Stomach (tissue), 9 donors: Measurements from ENCODE around the gene SPATA6L. TPM values are rescaled to one million over a fixed set of nuclear protein-coding genes. Genes with fewer than 3 reads are reported as not detected.

Source experiments
- DNase-seq, 2 donors: peaks; one replicate each; pipeline versions ENCODE4 v3.0.0 to v3.0.0-alpha.2; 2013 to 2019
- H3K27ac ChIP-seq, 5 donors: fragments of 200-600 bp in 4 of 5; sonication (generic) in 4 of 5; one replicate each; pipeline ENCODE4 v1.5.1; 2013 to 2019; ENCODE audit warnings: mild to moderate bottlenecking in 1 of 5, moderate library complexity in 1 of 5
- H3K27me3 ChIP-seq, 3 donors: fragments of 200-600 bp; sonication (generic); one replicate each; pipeline ENCODE4 v1.5.1; 2017 to 2019; ENCODE audit warnings: mixed run types in 1 of 3
- H3K36me3 ChIP-seq, 4 donors: fragments of 200-600 bp; sonication (generic); 1 replicate in 3 of 4; 2 replicates in 1 of 4; pipeline ENCODE4 v1.5.1; 2016 to 2019
- H3K4me1 ChIP-seq, 4 donors: fragments of 200-600 bp; sonication (generic); one replicate each; pipeline ENCODE4 v1.5.1; 2016 to 2019
- H3K4me3 ChIP-seq, 4 donors: fragments of 200-600 bp; sonication (generic) in 3 of 4; one replicate each; pipeline ENCODE4 v1.5.1; 2016 to 2019; ENCODE audit warnings: mild to moderate bottlenecking in 1 of 4
- H3K9me3 ChIP-seq, 4 donors: fragments of 200-600 bp; sonication (generic); one replicate each; pipeline ENCODE4 v1.5.1; 2016 to 2019
- CTCF ChIP-seq, 7 experiments: fragments of 450-650 bp in 4 of 7; fragments of 200-600 bp in 3 of 7; sonication (generic) in 3 of 7; IDR thresholded peaks; one replicate each; pipeline ENCODE4 v1.5.1; 2016 to 2019; ENCODE audit warnings: antibody characterized with exemption in 7 of 7, control low read depth in 2 of 7, mild to moderate bottlenecking in 1 of 7
- EP300 ChIP-seq: sonication (generic); formaldehyde crosslinking; IDR thresholded peaks from one replicate; pipeline ENCODE4 v1.6.1; 2017; ENCODE audit warnings: antibody characterized with exemption
- POLR2A ChIP-seq, 4 donors: fragments of 450-650 bp; IDR thresholded peaks; one replicate each; pipeline ENCODE4 v1.6.1; 2016; ENCODE audit warnings: antibody characterized with exemption in 4 of 4, control low read depth in 2 of 4, mild to moderate bottlenecking in 1 of 4, moderate library complexity in 1 of 4
- POLR2AphosphoS5 ChIP-seq, 3 donors: sonication (generic); formaldehyde crosslinking; IDR thresholded peaks; one replicate each; pipeline ENCODE4 v1.6.1; 2016; ENCODE audit warnings: antibody characterized with exemption in 3 of 3
- WGBS, 5 donors: extraction: QIAGEN DNeasy Blood & Tissue Kit in 3 of 5; methylation state at CpG; one replicate each; pipeline versions ENCODE4 v1.1.5 to v1.1.7; 2013 to 2018; 5-methylcytosine and 5-hydroxymethylcytosine counted together
- intact Hi-C: fragments of 100-400 bp; cut with DNase I; formaldehyde crosslinking; loops from one replicate; pipeline ENCODE4 v1.15.1; 2023; ENCODE audit warnings: low total_unique reads
- polyA plus RNA-seq, 3 donors: library from polyadenylated mRNA; stranded (reverse); fragments of 200-250 nt; gene quantifications; one replicate each; pipeline ENCODE4 v1.2.3, GENCODE V29; 2013
- total RNA-seq, 5 donors: library from RNA; depleted of rRNA; stranded (reverse); fragments of >200 nt; gene quantifications; one replicate each; pipeline versions ENCODE4 v1.1.0 to v1.2.3, GENCODE V29; 2014 to 2016
- donor health status: healthy with polysubstance abuse.
- donor health status: Bipolar disorder and iron deficiency.
- donor health status: healthy.

The SPATA6L gene
- total and polyA plus RNA-seq, 8 donors, result 2.3 to 32.7 (median 5.4) TPM

GRCh38 chr9:4581035-4581760 is 85.1 kb downstream of the SPATA6L start:
- no peaks in the 10 kb centered on the region for H3K4me1 ChIP-seq
- no peak overlapping the region for H3K27ac ChIP-seq
- 83 to 91% (median 84%) methylated on average over 2 of the region's 2 CpGs for WGBS, 5 donors
- no peaks in the 10 kb centered on the region for H3K27me3 ChIP-seq
- no peak overlapping the region for H3K4me3 ChIP-seq
- DNase-seq, result no peak
- TF ChIP-seq EP300, result no peak
- no peak for TF ChIP-seq POLR2AphosphoS5 (IDR thresholded peaks at IDR 0.05)
- no peak for TF ChIP-seq CTCF (IDR thresholded peaks at IDR 0.05)
- TF ChIP-seq POLR2A (IDR thresholded peaks at IDR 0.05), result no peak
- H3K36me3 ChIP-seq, result peaks cover 0 to 37% (median 24%) of the 10 kb centered on the region in 4 donors
- no peaks in the 10 kb centered on the region for H3K9me3 ChIP-seq
- intact Hi-C loops, result no loop called here

- DNase-seq, result no peak
- WGBS, 5 donors, result 76 to 89% (median 81%) methylated on average over 2 of the region's 2 CpGs
- intact Hi-C loops, result no loop called here
Observed at GRCh38 chr9:4579001-4579400, 87.3 kb downstream of the SPATA6L start.

GRCh38 chr9:4576448-4576847 is 89.8 kb downstream of the SPATA6L start:
- no peak for DNase-seq
- no peak overlapping the region for H3K4me3 ChIP-seq
- no peak overlapping the region for H3K27ac ChIP-seq
- intact Hi-C loops, result no loop called here
- H3K4me1 ChIP-seq, result no peaks in the 10 kb centered on the region
- TF ChIP-seq EP300, result no peak
- 84 to 96% (median 95%) methylated on average over 8 of the region's 8 CpGs for WGBS, 5 donors
- peaks cover 0 to 26% (median 16%) of the 10 kb centered on the region in 4 donors for H3K36me3 ChIP-seq
- H3K9me3 ChIP-seq, result no peaks in the 10 kb centered on the region
- no peaks in the 10 kb centered on the region for H3K27me3 ChIP-seq

More at GRCh38 chr9:4579001-4579400, 87.3 kb downstream of the SPATA6L start:
- Histone ChIP-seq H3K36me3 (peaks cover 0 to 30% (median 18%) of the 10 kb centered on the region in 4 donors), H3K4me3 (no peak overlapping the region), H3K27ac (no peak overlapping the region), H3K27me3 (no peaks in the 10 kb centered on the region), H3K4me1 (no peaks in the 10 kb centered on the region), H3K9me3 (no peaks in the 10 kb centered on the region)
- TF ChIP-seq POLR2A (IDR thresholded peaks at IDR 0.05), result no peak
- TF ChIP-seq POLR2AphosphoS5 (IDR thresholded peaks at IDR 0.05), result no peak
- TF ChIP-seq CTCF (IDR thresholded peaks at IDR 0.05), result no peak
- no peak for TF ChIP-seq EP300

GRCh38 chr9:4575997-4576396 is 90.3 kb downstream of the SPATA6L start:
- Histone ChIP-seq H3K36me3 (peaks cover 0 to 26% (median 16%) of the 10 kb centered on the region in 4 donors), H3K27ac (no peak overlapping the region), H3K4me3 (no peak overlapping the region), H3K9me3 (no peaks in the 10 kb centered on the region), H3K4me1 (no peaks in the 10 kb centered on the region), H3K27me3 (no peaks in the 10 kb centered on the region)
- WGBS, 5 donors, result 85 to 89% (median 87%) methylated on average over 8 of the region's 8 CpGs
- intact Hi-C loops, result no loop called here
- DNase-seq, result no peak
- TF ChIP-seq POLR2A (IDR thresholded peaks at IDR 0.05) (no peak), POLR2AphosphoS5 (IDR thresholded peaks at IDR 0.05) (no peak), EP300 (no peak), CTCF (IDR thresholded peaks at IDR 0.05) (no peak)

- peaks cover 0 to 26% (median 16%) of the 10 kb centered on the region in 4 donors for H3K36me3 ChIP-seq
- no peaks in the 10 kb centered on the region for H3K27me3 ChIP-seq
- DNase-seq, result no peak
- H3K27ac ChIP-seq, result no peak overlapping the region
- no peak for TF ChIP-seq EP300
- TF ChIP-seq CTCF (IDR thresholded peaks at IDR 0.05), result no peak
- TF ChIP-seq POLR2AphosphoS5 (IDR thresholded peaks at IDR 0.05), result no peak
- TF ChIP-seq POLR2A (IDR thresholded peaks at IDR 0.05), result no peak
- 90 to 95% (median 91%) methylated on average over 7 of the region's 7 CpGs for WGBS, 5 donors
- no peaks in the 10 kb centered on the region for H3K4me1 ChIP-seq
- intact Hi-C loops, result no loop called here
- H3K4me3 ChIP-seq, result no peak overlapping the region
- no peaks in the 10 kb centered on the region for H3K9me3 ChIP-seq
Observed at GRCh38 chr9:4574657-4575243, 91.5 kb downstream of the SPATA6L start.
